Endothelial cell of umbilical vein (primary cell): Measurements from ENCODE around the gene LRRK1. TPM values are rescaled to one million over a fixed set of nuclear protein-coding genes. Genes with fewer than 3 reads are reported as not detected.
"Not testable (repeated sequence)": the region's sequence is repeated elsewhere in the genome, so short reads cannot be mapped to it uniquely, and the experiment has no call there.

Experiments
- BruUV-seq: library from RNA; stranded (reverse); fragments of 400-500 nt; replicated peaks from 2 replicates; lab custom pipeline; 2021; lab: Mats Ljungman, UMichigan
- CTCF ChIA-PET: fragments of 300-600, 350-600 bp; sonication (Branson Sonifier 250); formaldehyde crosslinking; loops from one replicate; lab custom pipeline; 2021; ENCODE audit warnings: antibody characterized with exemption, inconsistent platforms; lab: Charles Lee
- POLR2A ChIA-PET: fragments of 300-600, 350-600 bp; sonication (Branson Sonifier 250); formaldehyde crosslinking; loops from one replicate; lab custom pipeline; 2021; ENCODE audit warnings: antibody characterized with exemption, inconsistent platforms; lab: Charles Lee
- DNase-seq: peaks from one replicate; pipeline ENCODE4 v3.0.0-alpha.2; 2011; ENCODE audit warnings: low read depth, low spot score
- FAIRE-seq: peaks from 2 replicates; lab custom pipeline; 2011; peaks lifted over from hg19 to GRCh38; lab: Jason Lieb, UNC
- H2AFZ ChIP-seq: 2 replicates; pipeline ENCODE4 v1.6.0; 2012; ENCODE audit warnings: low read depth, low read length, control low read depth, inconsistent platforms
- H3K27ac ChIP-seq: 2 replicates; pipeline ENCODE4 v1.5.1; 2011; ENCODE audit warnings: low read depth, mild to moderate bottlenecking, control low read depth, low read length, moderate library complexity; ENCODE audit not compliant: insufficient read depth
- H3K27me3 ChIP-seq, 2 experiments: 2 replicates each; pipeline versions ENCODE4 v1.6.0 to v1.6.1; 2011; ENCODE audit warnings: low read length in 2 of 2, mixed read lengths in 1 of 2; ENCODE audit not compliant: control insufficient read depth in 2 of 2, insufficient read depth in 2 of 2
- H3K36me3 ChIP-seq, 2 experiments: 2 replicates in 1 of 2; 3 replicates in 1 of 2; pipeline ENCODE4 v1.5.1; 2011; ENCODE audit warnings: low read length in 2 of 2, mild to moderate bottlenecking in 1 of 2, moderate library complexity in 1 of 2; ENCODE audit not compliant: control insufficient read depth in 2 of 2, insufficient read depth in 2 of 2; ENCODE audit errors: extremely low read depth in 1 of 2
- H3K4me1 ChIP-seq: 3 replicates; pipeline ENCODE4 v1.5.1; 2011; ENCODE audit warnings: mild to moderate bottlenecking, low read length; ENCODE audit not compliant: control insufficient read depth, insufficient read depth; ENCODE audit errors: extremely low read depth
- H3K4me2 ChIP-seq: 2 replicates; pipeline ENCODE4 v1.6.1; 2011; ENCODE audit warnings: low read length, control low read depth, mixed read lengths; ENCODE audit not compliant: insufficient read depth
- H3K4me3 ChIP-seq, 3 experiments: fragments of 200-600 bp in 1 of 3; sonication (generic), shearing (Covaris generic) in 1 of 3; replicated peaks in 1 of 3; 2 replicates each; pipeline ENCODE4 v1.5.1; 2011 to 2016; ENCODE audit warnings: control low read depth in 3 of 3, low read length in 3 of 3, mild to moderate bottlenecking in 2 of 3, inconsistent platforms in 1 of 3, low read depth in 1 of 3, moderate library complexity in 1 of 3; ENCODE audit not compliant: insufficient read depth in 1 of 3
- H3K79me2 ChIP-seq: 2 replicates; pipeline ENCODE4 v1.6.0; 2012; ENCODE audit warnings: low read length, inconsistent platforms; ENCODE audit not compliant: control insufficient read depth, insufficient read depth
- H3K9ac ChIP-seq: replicated peaks from 2 replicates; pipeline ENCODE3; 2011; ENCODE audit warnings: low read length, control low read depth; ENCODE audit not compliant: insufficient read depth; ENCODE audit errors: extremely low read depth
- H3K9me1 ChIP-seq: replicated peaks from 3 replicates; pipeline ENCODE4 v1.6.0; 2011; ENCODE audit warnings: mild to moderate bottlenecking, low read length; ENCODE audit not compliant: control insufficient read depth, insufficient read depth; ENCODE audit errors: extremely low read depth
- H3K9me3 ChIP-seq: replicated peaks from 2 replicates; pipeline ENCODE4 v1.5.1; 2012; ENCODE audit warnings: low read length, inconsistent platforms; ENCODE audit not compliant: control insufficient read depth, insufficient read depth
- H4K20me1 ChIP-seq: replicated peaks from 2 replicates; pipeline ENCODE3; 2011; ENCODE audit warnings: mild to moderate bottlenecking, low read length; ENCODE audit not compliant: control insufficient read depth, insufficient read depth; ENCODE audit errors: extremely low read depth
- EZH2 ChIP-seq: IDR thresholded peaks from 2 replicates; pipeline ENCODE4 v1.6.1; 2012; ENCODE audit warnings: borderline replicate concordance, low read depth, mild to moderate bottlenecking, moderate library complexity, low read length, inconsistent platforms; ENCODE audit not compliant: severe bottlenecking
- FOS ChIP-seq: IDR thresholded peaks from 2 replicates; pipeline ENCODE4 v1.6.1; 2011; ENCODE audit warnings: mild to moderate bottlenecking, low read length, moderate library complexity, borderline replicate concordance; ENCODE audit not compliant: insufficient read depth
- dilution Hi-C: fragments of 300-500 bp; cut with MboI; formaldehyde crosslinking; loops from one replicate; pipeline ENCODE4 v1.15.0; 2019; ENCODE audit warnings: low sequenced_read_pairs; ENCODE audit not compliant: extremely low pct_ligation_motif_present
- intact Hi-C: fragments of 100-400 bp; cut with micrococcal nuclease; formaldehyde crosslinking; loops from one replicate; pipeline ENCODE4 v1.10.0; 2022
- polyA plus RNA-seq, 4 experiments: library from polyadenylated mRNA; depleted of rRNA in 3 of 4; stranded (reverse) in 3 of 4; unstranded in 1 of 4; fragments of >200 nt; gene quantifications; 2 replicates each; pipeline versions ENCODE4 v1.2.1 to v1.2.3, GENCODE V29; 2011 to 2012; ENCODE audit warnings: missing spikeins in 1 of 4
- total RNA-seq: library from RNA; stranded (reverse); gene quantifications from 2 replicates; pipeline ENCODE4 v1.2.3, GENCODE V29; 2021
- TF ChIP-seq, protein P1 (sequence below), 2 donors: IDR thresholded peaks; 1 replicate in 1 of 2; 2 replicates in 1 of 2; pipeline ENCODE4 v1.5.1; 2011; ENCODE audit warnings: low read length in 2 of 2, mild to moderate bottlenecking in 2 of 2, moderate library complexity in 2 of 2, control low read depth in 1 of 2, inconsistent platforms in 1 of 2, low read depth in 1 of 2; ENCODE audit not compliant: insufficient read depth in 1 of 2; ENCODE audit errors: extremely low read depth in 1 of 2

The LRRK1 gene
- total and polyA plus RNA-seq, 2 donors (not counting 3 experiments of a cell fraction or from before 2014, with no cell fraction given), result 11.0 to 22.1 TPM

DNA sequence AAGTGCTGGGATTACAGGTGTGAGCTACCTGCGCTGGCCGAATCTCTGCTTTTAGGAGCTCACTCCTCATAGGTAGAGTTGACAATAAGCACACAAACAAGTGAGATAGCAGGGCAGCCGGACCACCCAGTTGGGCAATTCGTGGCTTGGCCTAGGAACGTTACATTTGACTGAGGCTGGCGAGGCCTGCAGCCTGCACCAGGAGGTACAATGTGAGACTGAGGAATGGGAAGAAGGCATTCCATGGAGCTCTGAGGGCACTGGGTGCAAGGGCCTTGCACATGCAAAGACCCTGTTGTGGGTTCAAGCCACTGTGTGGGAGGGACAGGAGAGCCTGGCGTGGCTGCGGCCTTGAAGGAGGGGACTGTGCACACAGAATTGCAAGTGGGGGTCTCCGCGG is 152.5 kb downstream of the LRRK1 start:
- dilution Hi-C loops (no loop called here), intact Hi-C loops (loop anchor here (5.0 to 10.0 kb wide), 2 partner anchors 186 to 627 kb away; no protein-coding TSS in a partner anchor)
- no peaks in the 10 kb centered on the region for H3K79me2 ChIP-seq
- H3K27ac ChIP-seq, result no peak overlapping the region
- no peak overlapping the region for H3K9ac ChIP-seq
- H3K36me3 ChIP-seq, result no peaks in the 10 kb centered on the region
- BruUV-seq, result no TSS peak
- no peak overlapping the region for H3K4me3 ChIP-seq
- H3K9me1 ChIP-seq, result no peaks in the 10 kb centered on the region
- no peak for TF ChIP-seq EZH2
- TF ChIP-seq FOS, result no peak
- TF ChIP-seq, protein P1, sequence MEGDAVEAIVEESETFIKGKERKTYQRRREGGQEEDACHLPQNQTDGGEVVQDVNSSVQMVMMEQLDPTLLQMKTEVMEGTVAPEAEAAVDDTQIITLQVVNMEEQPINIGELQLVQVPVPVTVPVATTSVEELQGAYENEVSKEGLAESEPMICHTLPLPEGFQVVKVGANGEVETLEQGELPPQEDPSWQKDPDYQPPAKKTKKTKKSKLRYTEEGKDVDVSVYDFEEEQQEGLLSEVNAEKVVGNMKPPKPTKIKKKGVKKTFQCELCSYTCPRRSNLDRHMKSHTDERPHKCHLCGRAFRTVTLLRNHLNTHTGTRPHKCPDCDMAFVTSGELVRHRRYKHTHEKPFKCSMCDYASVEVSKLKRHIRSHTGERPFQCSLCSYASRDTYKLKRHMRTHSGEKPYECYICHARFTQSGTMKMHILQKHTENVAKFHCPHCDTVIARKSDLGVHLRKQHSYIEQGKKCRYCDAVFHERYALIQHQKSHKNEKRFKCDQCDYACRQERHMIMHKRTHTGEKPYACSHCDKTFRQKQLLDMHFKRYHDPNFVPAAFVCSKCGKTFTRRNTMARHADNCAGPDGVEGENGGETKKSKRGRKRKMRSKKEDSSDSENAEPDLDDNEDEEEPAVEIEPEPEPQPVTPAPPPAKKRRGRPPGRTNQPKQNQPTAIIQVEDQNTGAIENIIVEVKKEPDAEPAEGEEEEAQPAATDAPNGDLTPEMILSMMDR (IDR thresholded peaks at IDR 0.05; ENCODE audit: extremely low read depth in 1 of 2, insufficient read depth in 1 of 2, low read depth in 1 of 2, low read length in 2 of 2), result no peak
- ChIA-PET CTCF (interaction anchor here (1.2 kb wide), 1 partner anchor 14 kb away, joined by 3 read pairs; no protein-coding TSS in a partner anchor), POLR2A (no interaction called here)
- FAIRE-seq (no peak), DNase-seq (no peak)
- H4K20me1 ChIP-seq, result no peaks in the 10 kb centered on the region
- no peak overlapping the region for H2AFZ ChIP-seq
- peaks cover 10% of the 10 kb centered on the region for H3K4me1 ChIP-seq
- H3K4me2 ChIP-seq, result no peak overlapping the region
- no peaks in the 10 kb centered on the region for H3K27me3 ChIP-seq
- H3K9me3 ChIP-seq, result no peaks in the 10 kb centered on the region

DNA sequence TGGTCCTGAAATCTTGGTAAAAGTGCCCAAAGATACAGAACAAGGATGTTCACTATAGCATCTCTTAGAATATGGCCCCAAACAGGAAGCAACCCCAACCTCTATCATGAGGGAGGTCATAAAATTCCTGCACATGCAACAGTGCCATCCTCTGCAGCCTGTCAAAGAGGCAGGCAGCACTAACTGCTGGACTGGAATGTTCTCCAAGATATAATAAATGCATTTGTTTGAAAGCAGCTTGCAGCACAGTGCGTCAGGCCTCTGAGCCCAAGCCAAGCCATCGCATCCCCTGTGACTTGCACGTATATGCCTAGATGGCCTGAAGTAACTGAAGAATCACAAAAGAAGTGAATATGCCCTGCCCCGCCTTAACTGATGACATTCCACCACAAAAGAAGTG is 153.1 kb downstream of the LRRK1 start:
- H4K20me1 ChIP-seq, H3K4me1 ChIP-seq, H3K9ac ChIP-seq, FAIRE-seq, CTCF ChIA-PET, H3K4me3 ChIP-seq, H3K27ac ChIP-seq, H3K36me3 ChIP-seq, DNase-seq, H2AFZ ChIP-seq, dilution Hi-C loops, H3K9me3 ChIP-seq, BruUV-seq, H3K27me3 ChIP-seq, POLR2A ChIA-PET, H3K9me1 ChIP-seq, H3K4me2 ChIP-seq, H3K79me2 ChIP-seq: not testable (repeated sequence)
- intact Hi-C loops, result loop anchor here (5.0 to 10.0 kb wide), 2 partner anchors 185 to 627 kb away; no protein-coding TSS in a partner anchor

DNA sequence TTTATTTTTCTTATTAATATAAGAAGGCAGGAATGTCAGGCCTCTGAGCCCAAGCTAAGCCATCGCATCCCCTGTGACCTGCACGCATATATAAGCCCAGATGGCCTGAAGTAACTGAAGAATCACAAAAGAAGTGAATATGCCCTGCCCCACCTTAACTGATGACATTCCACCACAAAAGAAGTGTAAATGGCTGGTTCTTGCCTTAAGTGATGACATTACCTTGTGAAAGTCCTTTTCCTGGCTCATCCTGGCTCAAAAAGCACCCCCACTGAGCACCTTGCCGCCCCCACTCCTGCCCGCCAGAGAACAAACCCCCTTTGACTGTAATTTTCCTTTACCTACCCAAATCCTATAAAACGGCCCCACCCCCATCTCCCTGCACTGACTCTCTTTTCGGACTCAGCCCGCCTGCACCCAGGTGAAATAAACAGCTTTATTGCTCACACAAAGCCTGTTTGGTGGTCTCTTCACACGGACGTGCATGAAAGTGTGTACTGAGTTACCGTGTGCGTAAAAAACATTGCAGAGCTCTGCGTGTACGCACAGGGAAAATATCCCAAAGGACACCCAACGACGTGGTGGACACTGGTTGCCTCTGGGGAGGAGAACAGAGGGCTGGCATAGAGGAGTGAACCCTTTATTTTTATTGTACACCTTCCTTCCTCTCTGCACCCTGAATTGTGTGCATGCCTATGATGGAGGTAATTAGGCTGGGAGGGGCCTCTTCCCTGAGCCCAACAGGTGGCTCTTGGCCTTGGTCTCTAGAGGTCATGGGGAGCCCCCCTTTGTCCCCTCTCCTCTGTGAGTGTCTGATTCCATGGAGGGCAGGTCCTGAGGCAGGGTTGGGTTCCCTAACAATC is 158.9 kb downstream of the LRRK1 start:
- CTCF ChIA-PET, H3K79me2 ChIP-seq, H4K20me1 ChIP-seq, FAIRE-seq, dilution Hi-C loops, H3K9ac ChIP-seq, H3K4me2 ChIP-seq, H3K9me3 ChIP-seq, H3K36me3 ChIP-seq, POLR2A ChIA-PET, H3K4me1 ChIP-seq, H3K27me3 ChIP-seq, BruUV-seq, H3K4me3 ChIP-seq, H2AFZ ChIP-seq, H3K27ac ChIP-seq, DNase-seq, H3K9me1 ChIP-seq: not testable (repeated sequence)
- intact Hi-C loops, result loop anchor here (10.0 kb wide), 1 partner anchor 633 kb away; no protein-coding TSS in a partner anchor
